ENCODE measurements around the gene GPR89A.
"Not testable (repeated sequence)": the region's sequence is repeated elsewhere in the genome, so short reads cannot be mapped to it uniquely, and the experiment has no call there.

- TF ChIP-seq CTCF (conservative IDR thresholded peaks at IDR 0.05); ZFX (IDR thresholded peaks at IDR 0.05): not testable (repeated sequence)
Measured at GRCh38 chr1:145607289-145607688, 499 bp upstream of the GPR89A start.
